H54 (cell line): ENCODE results near the gene IFI16.
"Not testable (repeated sequence)": the region's sequence is repeated elsewhere in the genome, so short reads cannot be mapped to it uniquely, and the experiment has no call there.

Experiments used
- DNase-seq: peaks from one replicate; pipeline ENCODE4 v3.0.0; 2011; ENCODE audit warnings: low spot score, mixed read lengths; ENCODE audit not compliant: insufficient read length
- FAIRE-seq: peaks from 3 replicates; lab custom pipeline; 2011; peaks lifted over from hg19 to GRCh38; lab: Jason Lieb, UNC
- POLR2A ChIP-seq: IDR thresholded peaks from 2 replicates; pipeline ENCODE4 v1.6.1; 2011; ENCODE audit warnings: low read depth, mild to moderate bottlenecking, low read length

The IFI16 gene

DNA sequence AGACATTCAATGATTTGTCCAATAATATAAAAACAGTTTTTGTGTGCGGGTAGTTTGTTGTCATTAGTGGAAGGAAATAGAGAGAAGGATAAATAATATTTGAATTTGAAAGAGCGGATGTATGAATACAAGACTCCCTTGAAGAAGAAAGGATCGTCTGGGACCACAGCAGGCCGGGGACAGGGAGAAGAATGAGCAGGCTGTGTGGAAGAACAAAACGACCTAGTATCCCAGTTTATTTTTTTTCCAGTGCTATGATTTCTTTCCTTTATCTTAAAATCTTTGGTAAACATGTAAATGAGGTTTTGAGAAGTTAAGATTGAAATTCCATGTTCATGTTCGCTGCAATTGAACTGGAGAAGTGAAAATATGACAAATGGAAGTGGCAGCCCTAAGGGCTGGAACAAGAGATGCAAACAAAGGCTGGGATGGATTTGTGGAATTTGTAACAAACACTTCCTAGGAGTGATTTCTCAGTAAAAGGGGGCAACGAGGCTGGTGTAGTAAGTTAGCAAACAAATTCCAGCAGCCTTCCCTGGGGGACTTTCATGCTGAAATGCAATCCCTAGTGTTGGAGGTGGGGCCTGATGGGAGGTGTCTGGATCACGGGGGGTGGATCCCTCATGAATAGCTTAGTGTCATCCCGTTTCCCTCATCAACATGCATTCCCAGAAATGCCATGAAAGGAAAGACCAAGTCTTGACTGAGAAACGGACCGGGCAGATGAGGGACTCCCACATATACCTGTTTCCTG, 10.2 kb upstream of the IFI16 start:
- no peak for DNase-seq
- no peak for TF ChIP-seq POLR2A
- peak; percentile 94 for FAIRE-seq

DNA sequence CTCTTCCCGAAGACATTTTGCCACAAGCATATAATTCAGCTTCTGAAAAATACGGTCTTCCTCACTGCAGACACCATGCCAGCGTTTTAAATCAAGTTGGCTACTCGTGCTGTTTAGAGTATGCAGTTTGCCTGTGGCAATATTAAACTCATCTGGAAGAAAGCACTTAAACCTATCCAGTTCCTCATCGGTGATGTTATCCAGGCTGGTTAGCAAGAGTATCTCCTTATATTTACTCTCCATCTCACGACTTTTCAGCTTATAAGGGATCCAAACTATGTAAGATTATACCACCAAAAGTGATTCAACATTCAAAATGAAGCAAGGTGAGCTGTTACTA, 9.7 kb upstream of the IFI16 start:
- no peak for DNase-seq
- FAIRE-seq: no peak
- TF ChIP-seq POLR2A: no peak

DNA sequence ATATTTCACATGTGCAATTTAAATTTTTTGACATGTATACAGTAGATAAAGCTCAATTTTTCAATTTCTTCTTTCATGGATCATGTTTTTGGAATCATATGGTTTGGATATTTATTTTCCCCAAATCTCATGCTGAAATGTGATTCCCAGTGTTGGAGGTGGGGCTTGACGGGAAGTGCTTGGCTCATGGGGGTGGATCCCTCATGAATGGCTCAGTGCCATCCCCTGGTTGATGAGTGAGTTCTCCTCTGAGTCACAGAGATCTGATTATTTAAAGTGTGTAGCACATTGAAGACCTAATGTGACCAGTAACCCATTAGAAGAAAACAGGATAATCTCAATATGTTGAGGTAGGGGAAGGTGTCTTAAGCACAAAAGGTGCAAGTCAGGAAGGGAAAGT, 9.1 kb upstream of the IFI16 start:
- DNase-seq: peak; percentile 25
- peak; percentile 98 for FAIRE-seq
- no peak for TF ChIP-seq POLR2A

DNA sequence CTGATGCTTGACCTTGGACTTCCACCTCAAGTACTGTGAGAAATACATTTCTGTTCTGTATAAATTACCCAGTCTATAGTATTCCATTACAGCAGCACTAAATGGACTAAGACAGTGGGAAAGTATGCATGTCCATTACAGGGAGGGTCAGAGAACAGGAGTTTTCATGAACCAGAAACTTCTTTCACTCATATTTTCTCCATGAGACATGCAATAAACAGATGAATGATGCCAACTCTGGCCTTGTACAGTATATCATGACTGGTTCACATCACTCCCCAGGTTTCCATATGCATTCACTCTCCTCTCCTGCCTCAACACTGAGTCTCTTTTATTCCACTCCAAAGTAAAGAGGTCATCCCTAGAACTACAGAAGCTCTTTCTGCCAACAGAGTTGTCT, 4.5 kb upstream of the IFI16 start:
- no peak for TF ChIP-seq POLR2A
- DNase-seq: no peak
- no peak for FAIRE-seq

DNA sequence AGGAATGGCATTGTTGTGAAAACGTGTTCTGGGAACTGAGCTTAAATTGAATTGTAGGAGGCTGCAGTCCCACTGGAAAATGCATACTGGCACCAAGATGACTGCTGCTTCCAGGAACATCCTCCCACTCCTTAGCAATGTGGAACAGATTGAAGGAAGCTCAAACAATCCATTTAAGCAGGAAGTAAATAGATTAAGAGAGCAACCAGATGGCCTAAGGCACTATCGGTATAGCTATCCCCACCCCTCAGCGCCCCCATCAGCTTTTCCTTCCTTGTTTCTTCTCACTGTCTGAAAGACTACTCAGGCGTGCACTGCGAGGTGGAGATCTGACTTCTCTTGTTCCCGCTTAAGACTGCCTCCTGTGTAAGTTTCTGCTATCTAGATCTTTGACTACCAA, 4.0 kb upstream of the IFI16 start:
- no peak for TF ChIP-seq POLR2A
- no peak for DNase-seq
- FAIRE-seq: no peak

DNA sequence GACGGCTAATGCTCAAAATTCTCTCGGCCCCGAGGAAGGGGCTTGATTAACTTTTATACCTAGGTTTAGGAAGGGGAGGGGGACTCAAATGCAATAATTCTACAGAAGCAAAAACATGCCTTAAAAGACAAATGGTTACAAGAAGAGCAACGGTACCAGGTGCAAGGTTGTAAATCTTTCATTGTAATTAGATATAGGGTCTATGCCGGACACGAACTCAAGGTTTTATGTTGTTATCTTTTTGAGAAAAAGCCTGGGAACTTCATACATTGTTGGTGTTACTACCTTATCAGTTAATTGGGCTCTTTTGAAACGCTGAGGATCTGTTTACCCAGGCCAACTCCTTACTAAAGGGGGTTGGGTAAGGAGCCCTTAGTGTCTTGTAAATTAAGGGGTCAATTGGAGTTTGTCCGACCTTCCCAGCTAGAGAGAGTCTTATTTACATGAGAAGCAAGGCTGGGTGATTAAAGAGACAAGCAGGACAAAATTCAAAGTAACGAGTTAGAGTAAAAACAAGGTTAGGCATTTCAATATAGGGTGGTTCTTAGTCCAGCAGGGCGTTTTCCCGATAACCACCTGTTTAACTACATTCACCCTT, 3.4 kb upstream of the IFI16 start:
- not testable (repeated sequence) for FAIRE-seq

DNA sequence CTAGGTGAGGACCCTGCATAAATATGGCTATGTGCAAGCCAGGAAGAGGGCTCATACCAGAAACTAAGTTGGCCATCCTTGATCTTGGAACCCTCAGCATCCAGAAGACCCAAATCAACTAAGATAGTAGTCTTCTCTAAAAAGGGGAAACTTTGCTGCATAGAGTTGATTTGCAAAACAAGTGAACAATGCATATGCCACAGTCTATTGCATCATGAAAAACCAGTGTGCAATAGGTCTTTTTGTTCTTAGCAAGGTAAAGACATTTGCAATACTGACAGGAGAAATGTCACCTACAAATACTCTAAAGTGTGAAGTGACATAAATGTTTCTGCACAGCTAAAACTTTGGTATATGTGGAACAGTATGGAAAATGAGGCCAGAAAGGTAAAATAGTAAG, 2.0 kb upstream of the IFI16 start:
- DNase-seq: no peak
- FAIRE-seq: no peak
- TF ChIP-seq POLR2A: no peak

More for the DNA sequence above, 3.4 kb upstream of the IFI16 start:
- not testable (repeated sequence) for DNase-seq

DNA sequence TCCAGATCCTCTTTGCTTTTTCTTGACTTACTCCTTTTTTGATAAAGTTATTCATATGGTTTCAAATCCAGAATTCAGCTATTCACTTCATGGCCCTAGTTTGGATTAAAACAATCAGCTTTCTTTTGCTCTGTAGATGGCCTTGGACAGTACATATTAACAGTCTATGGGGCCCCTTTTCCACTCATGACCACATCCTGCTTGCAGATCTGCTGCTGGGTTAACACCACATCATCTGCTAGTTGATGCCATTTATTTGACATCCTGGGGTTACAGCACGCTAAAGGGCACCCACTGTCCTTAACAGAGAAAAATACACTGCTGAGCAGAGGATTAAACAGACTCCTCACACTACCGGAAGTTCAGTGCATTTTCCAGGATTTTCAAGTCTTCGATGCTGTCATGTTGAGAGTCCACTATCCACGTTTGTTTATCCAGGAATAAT, 941 bp upstream of the IFI16 start:
- no peak for TF ChIP-seq POLR2A
- DNase-seq: no peak
- no peak for FAIRE-seq

DNA sequence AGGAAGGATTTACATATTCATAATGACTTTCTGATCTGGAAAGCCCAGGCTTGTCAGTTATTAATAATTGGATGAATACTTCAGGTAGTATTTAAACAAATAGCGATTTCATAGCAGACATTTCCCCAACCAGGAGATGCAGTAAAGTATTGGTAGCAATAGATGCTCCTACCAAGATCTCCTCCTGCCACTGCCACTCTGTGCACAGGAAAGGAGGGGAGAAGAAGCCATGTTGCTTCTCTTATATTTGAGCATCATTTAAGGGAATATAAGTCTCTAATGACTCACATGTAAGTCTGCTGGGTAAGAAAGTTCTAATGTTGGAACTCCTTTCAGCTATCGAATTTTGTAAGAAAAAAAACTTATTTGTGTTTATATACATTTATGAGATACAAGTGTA, 420 bp upstream of the IFI16 start:
- no peak for TF ChIP-seq POLR2A
- DNase-seq (no peak), FAIRE-seq (no peak)

DNA sequence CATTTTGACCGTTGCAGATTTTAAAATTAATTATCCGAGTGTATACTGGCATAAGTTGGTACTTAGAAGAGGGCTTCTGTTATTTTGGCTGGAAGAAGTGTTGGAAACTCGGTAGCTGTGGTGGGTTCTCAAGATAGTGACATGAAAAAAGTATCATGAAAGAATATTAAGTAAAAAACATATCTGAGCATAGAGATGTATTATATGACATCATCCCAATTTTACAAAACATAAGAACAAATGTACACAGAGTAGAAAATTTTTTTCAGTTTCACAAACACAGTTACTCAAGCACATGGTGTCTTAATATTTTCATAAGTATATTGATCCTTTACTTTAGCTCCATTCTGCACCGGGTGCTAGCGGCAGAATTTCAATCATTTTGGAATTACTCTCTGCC, 684 bp downstream of the IFI16 start:
- TF ChIP-seq POLR2A: no peak
- FAIRE-seq: no peak

DNA sequence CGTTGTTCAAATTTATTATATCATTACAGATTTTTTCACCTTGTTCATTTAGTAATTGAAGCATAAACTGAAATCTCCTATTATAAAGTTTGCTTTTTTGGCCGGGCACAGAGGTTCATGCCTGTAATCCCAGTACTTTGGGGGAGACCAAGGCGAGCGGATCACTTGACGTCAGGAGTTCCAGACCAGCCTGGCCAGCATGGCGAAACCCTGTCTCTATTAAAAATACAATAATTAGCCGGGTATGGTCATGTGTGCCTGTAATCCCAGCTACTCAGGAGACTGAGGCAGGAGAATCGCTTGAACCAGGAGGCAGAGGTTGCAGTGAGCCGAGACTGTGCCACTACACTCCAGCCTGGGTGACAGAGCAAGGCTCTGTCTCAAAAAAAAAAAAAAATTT, 1.3 kb downstream of the IFI16 start:
- DNase-seq: not testable (repeated sequence)

More for the DNA sequence above, 684 bp downstream of the IFI16 start:
- DNase-seq: no peak

DNA sequence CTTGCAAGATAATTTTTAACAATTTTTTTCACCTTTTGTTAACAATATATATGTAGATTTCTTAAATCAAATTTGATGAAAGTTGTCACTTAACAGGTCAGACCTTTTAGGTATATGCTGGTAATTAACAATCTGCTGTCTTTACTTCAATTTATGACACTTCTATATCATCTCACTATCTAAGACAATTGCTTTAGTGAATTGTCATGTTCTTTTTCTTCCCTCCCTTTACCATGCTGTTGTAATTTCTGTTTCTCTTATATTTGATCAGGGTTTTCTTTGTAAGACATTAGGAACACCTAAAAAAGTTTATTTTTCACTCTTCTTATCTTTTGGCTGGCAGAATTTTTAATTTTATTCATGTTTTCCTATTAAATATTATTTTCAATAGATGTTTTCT, 2.0 kb downstream of the IFI16 start:
- no peak for TF ChIP-seq POLR2A
- FAIRE-seq (no peak), DNase-seq (no peak)

More for the DNA sequence above, 1.3 kb downstream of the IFI16 start:
- not testable (repeated sequence) for FAIRE-seq

DNA sequence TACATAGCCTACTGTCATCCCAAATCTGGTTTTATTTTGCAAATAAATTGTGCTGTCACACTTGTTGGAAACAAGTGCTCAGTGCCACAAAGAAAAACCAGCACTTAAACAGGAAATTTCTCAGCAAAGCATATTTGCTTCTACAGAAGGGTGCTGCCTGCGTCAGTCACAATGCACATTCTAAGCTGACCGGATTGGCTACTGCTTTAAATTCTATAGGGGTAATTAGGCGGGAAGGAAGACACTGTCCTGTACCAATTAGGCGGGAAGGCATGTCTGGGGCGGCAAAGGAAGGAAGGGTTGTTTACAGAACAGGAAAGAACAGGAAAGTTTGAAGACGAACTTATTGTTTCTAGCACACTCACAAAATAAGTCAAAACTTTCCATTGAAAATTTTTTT, 2.8 kb downstream of the IFI16 start:
- no peak for FAIRE-seq
- no peak for TF ChIP-seq POLR2A
- no peak for DNase-seq

DNA sequence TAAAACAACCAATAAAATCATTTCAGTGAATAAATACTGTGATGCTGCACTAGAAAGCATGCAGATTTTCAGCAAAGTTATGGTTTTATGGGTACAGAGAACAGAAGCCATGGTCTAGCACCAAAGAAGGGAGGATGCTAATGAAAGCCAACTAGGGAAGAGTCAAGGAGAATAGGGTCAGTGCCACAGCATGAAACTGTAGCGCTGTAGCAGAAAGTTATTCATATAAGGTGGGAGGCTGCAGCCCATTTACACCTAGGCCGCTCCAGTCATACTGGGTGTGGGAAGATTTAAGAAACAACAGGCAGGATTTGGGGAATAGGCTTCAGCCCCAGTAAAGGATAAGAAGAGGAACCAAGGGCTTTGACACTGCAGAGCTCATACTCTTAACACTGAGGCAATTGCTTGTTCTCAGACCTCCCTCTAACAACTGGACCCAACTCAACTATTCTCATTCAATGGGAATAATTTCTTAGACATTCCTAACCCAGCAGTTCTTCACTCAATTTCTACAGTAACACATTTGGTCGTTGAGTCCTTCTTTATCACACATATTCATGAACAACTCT, 4.4 kb downstream of the IFI16 start:
- no peak for FAIRE-seq
- no peak for TF ChIP-seq POLR2A
- no peak for DNase-seq

DNA sequence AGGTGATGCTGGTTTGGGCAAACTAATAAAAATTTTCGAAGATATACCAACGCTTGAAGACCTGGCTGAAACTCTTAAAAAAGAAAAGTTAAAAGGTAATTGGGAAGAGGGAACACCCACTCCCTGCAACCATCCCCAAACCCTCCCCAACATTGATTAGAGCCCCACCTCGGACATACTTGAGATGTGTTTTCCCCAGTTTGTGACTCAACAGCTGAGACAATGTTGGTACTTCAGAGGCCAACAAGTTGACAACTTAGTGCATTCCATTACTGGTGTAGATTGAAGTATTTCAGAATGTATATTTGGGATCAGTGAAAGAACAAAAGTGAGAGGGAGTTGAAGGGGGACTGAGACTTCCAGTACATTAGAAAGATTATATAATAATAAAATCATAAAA, 5.1 kb downstream of the IFI16 start:
- no peak for TF ChIP-seq POLR2A
- DNase-seq: no peak
- no peak for FAIRE-seq
